ENCODE measurements around the gene ZBTB34.

- no peak for TF ChIP-seq EZH2phosphoT487 (IDR thresholded peaks at IDR 0.05; ENCODE audit: low read depth, severe bottlenecking, unreplicated experiment)
- no peak for TF ChIP-seq CTCF (IDR thresholded peaks at IDR 0.05; ENCODE audit: poor library complexity)
These were observed 41.0 kb upstream of the ZBTB34 start for GRCh38 chr9:126819482-126819881.
